ENCODE data around the gene DEGS2.

The DEGS2 gene

GRCh38 chr14:100114109-100114765 lies 45.2 kb downstream of the DEGS2 start:
- no peak for DNase-seq (ENCODE audit: low read depth in 2 of 2)

- DNase-seq (ENCODE audit: low read depth in 2 of 2): no peak
Observed at GRCh38 chr14:100111931-100112704, 47.3 kb downstream of the DEGS2 start.

GRCh38 chr14:100110816-100111215 lies 48.6 kb downstream of the DEGS2 start:
- no peak for DNase-seq (ENCODE audit: low read depth in 2 of 2)

GRCh38 chr14:100109594-100109955 lies 49.9 kb downstream of the DEGS2 start:
- DNase-seq (ENCODE audit: low read depth in 2 of 2): no peak

- DNase-seq (ENCODE audit: low read depth in 2 of 2): no peak
Observed at GRCh38 chr14:100108840-100109593, 50.4 kb downstream of the DEGS2 start.

- DNase-seq (ENCODE audit: low read depth in 2 of 2): no peak
Observed at GRCh38 chr14:100108042-100108825, 51.2 kb downstream of the DEGS2 start.

GRCh38 chr14:100107236-100107635 lies 52.2 kb downstream of the DEGS2 start:
- DNase-seq (ENCODE audit: low read depth in 2 of 2): no peak

- DNase-seq (ENCODE audit: low read depth in 2 of 2): no peak
Observed at GRCh38 chr14:100106250-100107112, 53.0 kb downstream of the DEGS2 start.

- no peak for DNase-seq (ENCODE audit: low read depth in 2 of 2)
Observed at GRCh38 chr14:100105357-100106169, 53.9 kb downstream of the DEGS2 start.

GRCh38 chr14:100104523-100105300 lies 54.7 kb downstream of the DEGS2 start:
- DNase-seq (ENCODE audit: low read depth in 2 of 2): peak; percentile 19 to 24

GRCh38 chr14:100104006-100104352 lies 55.5 kb downstream of the DEGS2 start:
- no peak for DNase-seq (ENCODE audit: low read depth in 2 of 2)

GRCh38 chr14:100103250-100104005 lies 56.0 kb downstream of the DEGS2 start:
- no peak for DNase-seq (ENCODE audit: low read depth in 2 of 2)

- no peak for DNase-seq (ENCODE audit: low read depth in 2 of 2)
Observed at GRCh38 chr14:100102156-100102785, 57.2 kb downstream of the DEGS2 start.

- DNase-seq (ENCODE audit: low read depth in 2 of 2): no peak
Observed at GRCh38 chr14:100100032-100100703, 59.3 kb downstream of the DEGS2 start.

GRCh38 chr14:100098171-100098570 lies 61.3 kb downstream of the DEGS2 start:
- DNase-seq (ENCODE audit: low read depth in 2 of 2): no peak

- peak in 1 of 2 experiments; percentile 32 for DNase-seq (ENCODE audit: low read depth in 2 of 2)
Observed at GRCh38 chr14:100096656-100097055, 62.8 kb downstream of the DEGS2 start.
